GM23338 (cell line): ENCODE results near the gene RCAN1. TPM values are rescaled to one million over a fixed set of nuclear protein-coding genes. Genes with fewer than 3 reads are reported as not detected.

ENCODE experiments used
- ATAC-seq: fragments of 200-7000 bp; cut with Tn5 transposase; 3 replicates; pipeline ENCODE4 v1.9.1; 2020
- DNase-seq: peaks from one replicate; pipeline ENCODE4 v3.0.0-alpha.2; 2015; ENCODE audit warnings: low spot score
- H2AFZ ChIP-seq: fragments of 200-600 bp; sonication (generic); 2 replicates; pipeline ENCODE4 v1.8.0; 2016; ENCODE audit warnings: antibody characterized with exemption, mild to moderate bottlenecking, moderate library complexity
- H3F3A ChIP-seq: fragments of 200-600 bp; sonication (generic); replicated peaks from 2 replicates; pipeline ENCODE4 v1.8.0; 2017; ENCODE audit warnings: antibody characterized with exemption, mixed run types, low read depth
- H3K27ac ChIP-seq: fragments of 200-600 bp; sonication (generic); 2 replicates; pipeline ENCODE4 v1.6.1; 2016; ENCODE audit warnings: low read depth
- H3K27me3 ChIP-seq: fragments of 200-600 bp; sonication (generic); 2 replicates; pipeline ENCODE4 v1.8.0; 2016; ENCODE audit warnings: mild to moderate bottlenecking, mixed run types, moderate library complexity; ENCODE audit not compliant: insufficient read depth
- H3K36me3 ChIP-seq: fragments of 200-600 bp; sonication (generic); 2 replicates; pipeline ENCODE4 v1.8.0; 2016; ENCODE audit warnings: mild to moderate bottlenecking; ENCODE audit not compliant: insufficient read depth
- H3K4me1 ChIP-seq: fragments of 200-600 bp; sonication (generic); 2 replicates; pipeline ENCODE4 v1.8.0; 2016; ENCODE audit warnings: mild to moderate bottlenecking, moderate library complexity; ENCODE audit not compliant: insufficient read depth
- H3K4me2 ChIP-seq: fragments of 200-600 bp; sonication (generic); 2 replicates; pipeline ENCODE4 v1.7.1; 2017; ENCODE audit warnings: mixed run types
- H3K4me3 ChIP-seq: fragments of 200-600 bp; sonication (generic); 2 replicates; pipeline ENCODE4 v1.6.1; 2016; ENCODE audit warnings: mixed run types
- H3K79me2 ChIP-seq: fragments of 200-600 bp; sonication (generic); replicated peaks from 2 replicates; pipeline ENCODE4 v1.8.0; 2017; ENCODE audit warnings: mild to moderate bottlenecking; ENCODE audit not compliant: insufficient read depth
- H3K9me2 ChIP-seq: fragments of 200-600 bp; sonication (generic); 2 replicates; pipeline ENCODE4 v1.8.0; 2017; ENCODE audit not compliant: insufficient read depth
- H4K20me1 ChIP-seq: fragments of 200-600 bp; sonication (generic); replicated peaks from 2 replicates; pipeline ENCODE4 v1.8.0; 2017; ENCODE audit warnings: mild to moderate bottlenecking; ENCODE audit not compliant: insufficient read depth
- H3K27ac Mint-ChIP-seq: 2 replicates; pipeline ENCODE4 v1.8.0; 2020; ENCODE audit warnings: inconsistent platforms, mild to moderate bottlenecking, moderate library complexity, mixed read lengths
- H3K27me3 Mint-ChIP-seq: 3 replicates; pipeline ENCODE4 v1.8.0; 2022; ENCODE audit warnings: low read depth, mild to moderate bottlenecking, moderate library complexity, mixed read lengths, inconsistent platforms; ENCODE audit not compliant: insufficient read depth, poor library complexity
- H3K36me3 Mint-ChIP-seq: 3 replicates; pipeline ENCODE4 v1.8.0; 2021; ENCODE audit warnings: low read depth, mild to moderate bottlenecking, inconsistent platforms, moderate library complexity, mixed read lengths
- H3K4me1 Mint-ChIP-seq: 3 replicates; pipeline ENCODE4 v1.8.0; 2020; ENCODE audit warnings: mild to moderate bottlenecking, inconsistent platforms, mixed read lengths
- H3K4me3 Mint-ChIP-seq: 3 replicates; pipeline ENCODE4 v1.8.0; 2021; ENCODE audit warnings: moderate library complexity, mild to moderate bottlenecking, inconsistent platforms, mixed read lengths
- H3K9me3 Mint-ChIP-seq: 3 replicates; pipeline ENCODE4 v1.8.0; 2020; ENCODE audit warnings: moderate library complexity, mild to moderate bottlenecking, inconsistent platforms, mixed read lengths
- CREB1 ChIP-seq: fragments of 250-450 bp; sonication (Bioruptor Pico); IDR thresholded peaks from 2 replicates; pipeline ENCODE4 v1.5.0; 2020; ENCODE audit warnings: low read depth, mild to moderate bottlenecking, moderate library complexity
- EZH2 ChIP-seq: fragments of 200-600 bp; sonication (generic); IDR thresholded peaks from one replicate; pipeline ENCODE4 v1.8.0; 2017; ENCODE audit warnings: antibody characterized with exemption, mild to moderate bottlenecking, low read depth; ENCODE audit not compliant: unreplicated experiment
- EZH2phosphoT487 ChIP-seq: fragments of 200-600 bp; sonication (generic); IDR thresholded peaks from one replicate; pipeline ENCODE4 v1.8.1; 2018; ENCODE audit warnings: antibody characterized with exemption; ENCODE audit not compliant: unreplicated experiment
- JUNB ChIP-seq: IDR thresholded peaks from one replicate; pipeline ENCODE4 v1.6.1; 2016; ENCODE audit warnings: antibody characterized with exemption; ENCODE audit not compliant: unreplicated experiment
- NANOG ChIP-seq: IDR thresholded peaks from 2 replicates; pipeline ENCODE4 v1.6.1; 2016; ENCODE audit warnings: antibody characterized with exemption, borderline replicate concordance
- POLR2AphosphoS5 ChIP-seq: IDR thresholded peaks from 2 replicates; pipeline ENCODE4 v1.6.1; 2016; ENCODE audit warnings: antibody characterized with exemption, low read depth
- STAT1 ChIP-seq: IDR thresholded peaks from one replicate; pipeline ENCODE4 v1.6.1; 2016; ENCODE audit warnings: antibody characterized with exemption; ENCODE audit not compliant: unreplicated experiment
- ZNF114 ChIP-seq: fragments of 250-450 bp; sonication (Bioruptor Pico); IDR thresholded peaks from 2 replicates; pipeline ENCODE4 v1.5.0; 2020; ENCODE audit warnings: mild to moderate bottlenecking, moderate library complexity
- ZNF331 ChIP-seq: fragments of 250-450 bp; sonication (Bioruptor Pico); IDR thresholded peaks from 2 replicates; pipeline ENCODE4 v1.5.0; 2020; ENCODE audit warnings: low read depth, mild to moderate bottlenecking, moderate library complexity
- polyA plus RNA-seq: library from polyadenylated mRNA; unstranded; fragments of >200 nt; fragmentation: Nextera tagmentation; extraction: Ambion mirVana; gene quantifications from 2 replicates; pipeline ENCODE4 v1.2.1, GENCODE V29; 2016
- total RNA-seq: library from RNA; depleted of rRNA; stranded (reverse); fragments of >200 nt; shearing (Covaris generic); gene quantifications from 2 replicates; pipeline ENCODE4 v1.2.3, GENCODE V29; 2014
- TF ChIP-seq, protein P1 (sequence below), 2 experiments: fragments of 200-600 bp in 1 of 2; sonication (generic) in 1 of 2; conservative IDR thresholded peaks; 2 replicates each; pipeline versions ENCODE4 v1.5.1 to v1.6.1; 2016 to 2017; ENCODE audit warnings: antibody characterized with exemption in 2 of 2, low read depth in 2 of 2, mild to moderate bottlenecking in 2 of 2, moderate library complexity in 1 of 2
- TF ChIP-seq, protein P2 (sequence below): IDR thresholded peaks from 2 replicates; pipeline ENCODE4 v1.6.1; 2016; ENCODE audit warnings: antibody characterized with exemption
- TF ChIP-seq, protein P3 (sequence below): IDR thresholded peaks from one replicate; pipeline ENCODE4 v1.6.1; 2018; ENCODE audit warnings: antibody characterized with exemption; ENCODE audit not compliant: unreplicated experiment
- TF ChIP-seq, protein P4 (sequence below): fragments of 250-450 bp; sonication (Bioruptor Pico); IDR thresholded peaks from 2 replicates; pipeline ENCODE4 v1.5.0; 2020; ENCODE audit warnings: mild to moderate bottlenecking, moderate library complexity

The RCAN1 gene
- total and polyA plus RNA-seq, 2 experiments from 2014 or later: 3.7 to 5.2 TPM

DNA sequence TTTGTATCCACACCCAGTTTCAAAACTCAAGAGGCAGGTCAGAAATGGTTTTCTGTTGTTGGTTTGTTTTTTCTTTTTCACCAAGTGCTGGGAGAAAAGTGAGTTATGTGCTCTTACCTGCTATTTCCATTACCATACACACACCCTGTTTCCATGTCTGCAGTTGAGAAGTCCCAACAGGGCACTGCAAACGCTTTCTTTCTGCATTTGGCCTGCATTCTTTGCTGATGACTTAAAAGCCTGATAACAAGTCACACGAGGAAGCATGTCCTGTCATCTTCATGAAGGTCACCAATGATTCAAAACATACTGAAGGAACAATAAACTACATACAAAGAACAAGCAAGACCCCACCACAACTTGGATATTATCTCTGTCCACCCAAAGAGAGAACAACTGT lies 78.1 kb downstream of the RCAN1 start:
- H3K36me3 ChIP-seq: no peaks in the 10 kb centered on the region
- no peak overlapping the region for H3K4me3 Mint-ChIP-seq
- no peaks in the 10 kb centered on the region for H3K79me2 ChIP-seq
- no peak for DNase-seq
- H2AFZ ChIP-seq: no peak overlapping the region
- peaks cover 2% of the 10 kb centered on the region; the same call in 2 of the 3 replicates for H3K4me1 Mint-ChIP-seq
- no peaks in the 10 kb centered on the region for H3F3A ChIP-seq
- H3K27me3 ChIP-seq: no peaks in the 10 kb centered on the region
- no peak overlapping the region for H3K4me2 ChIP-seq
- H3K4me1 ChIP-seq: no peaks in the 10 kb centered on the region
- no peaks in the 10 kb centered on the region for H3K27me3 Mint-ChIP-seq
- no peak overlapping the region for H3K27ac Mint-ChIP-seq
- H3K36me3 Mint-ChIP-seq: no peaks in the 10 kb centered on the region
- H3K4me3 ChIP-seq: no peak overlapping the region
- TF ChIP-seq STAT1 (no peak), JUNB (no peak), ZNF331 (CRISPR knock-in tag) (no peak), NANOG (no peak), EZH2 (no peak), EZH2phosphoT487 (no peak), CREB1 (CRISPR knock-in tag) (no peak), POLR2AphosphoS5 (no peak), ZNF114 (CRISPR knock-in tag) (no peak)
- TF ChIP-seq, protein P1, sequence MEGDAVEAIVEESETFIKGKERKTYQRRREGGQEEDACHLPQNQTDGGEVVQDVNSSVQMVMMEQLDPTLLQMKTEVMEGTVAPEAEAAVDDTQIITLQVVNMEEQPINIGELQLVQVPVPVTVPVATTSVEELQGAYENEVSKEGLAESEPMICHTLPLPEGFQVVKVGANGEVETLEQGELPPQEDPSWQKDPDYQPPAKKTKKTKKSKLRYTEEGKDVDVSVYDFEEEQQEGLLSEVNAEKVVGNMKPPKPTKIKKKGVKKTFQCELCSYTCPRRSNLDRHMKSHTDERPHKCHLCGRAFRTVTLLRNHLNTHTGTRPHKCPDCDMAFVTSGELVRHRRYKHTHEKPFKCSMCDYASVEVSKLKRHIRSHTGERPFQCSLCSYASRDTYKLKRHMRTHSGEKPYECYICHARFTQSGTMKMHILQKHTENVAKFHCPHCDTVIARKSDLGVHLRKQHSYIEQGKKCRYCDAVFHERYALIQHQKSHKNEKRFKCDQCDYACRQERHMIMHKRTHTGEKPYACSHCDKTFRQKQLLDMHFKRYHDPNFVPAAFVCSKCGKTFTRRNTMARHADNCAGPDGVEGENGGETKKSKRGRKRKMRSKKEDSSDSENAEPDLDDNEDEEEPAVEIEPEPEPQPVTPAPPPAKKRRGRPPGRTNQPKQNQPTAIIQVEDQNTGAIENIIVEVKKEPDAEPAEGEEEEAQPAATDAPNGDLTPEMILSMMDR (conservative IDR thresholded peaks at IDR 0.05; ENCODE audit: low read depth in 2 of 2): no peak
- TF ChIP-seq, protein P2, sequence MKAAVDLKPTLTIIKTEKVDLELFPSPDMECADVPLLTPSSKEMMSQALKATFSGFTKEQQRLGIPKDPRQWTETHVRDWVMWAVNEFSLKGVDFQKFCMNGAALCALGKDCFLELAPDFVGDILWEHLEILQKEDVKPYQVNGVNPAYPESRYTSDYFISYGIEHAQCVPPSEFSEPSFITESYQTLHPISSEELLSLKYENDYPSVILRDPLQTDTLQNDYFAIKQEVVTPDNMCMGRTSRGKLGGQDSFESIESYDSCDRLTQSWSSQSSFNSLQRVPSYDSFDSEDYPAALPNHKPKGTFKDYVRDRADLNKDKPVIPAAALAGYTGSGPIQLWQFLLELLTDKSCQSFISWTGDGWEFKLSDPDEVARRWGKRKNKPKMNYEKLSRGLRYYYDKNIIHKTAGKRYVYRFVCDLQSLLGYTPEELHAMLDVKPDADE: no peak
- TF ChIP-seq, protein P3, sequence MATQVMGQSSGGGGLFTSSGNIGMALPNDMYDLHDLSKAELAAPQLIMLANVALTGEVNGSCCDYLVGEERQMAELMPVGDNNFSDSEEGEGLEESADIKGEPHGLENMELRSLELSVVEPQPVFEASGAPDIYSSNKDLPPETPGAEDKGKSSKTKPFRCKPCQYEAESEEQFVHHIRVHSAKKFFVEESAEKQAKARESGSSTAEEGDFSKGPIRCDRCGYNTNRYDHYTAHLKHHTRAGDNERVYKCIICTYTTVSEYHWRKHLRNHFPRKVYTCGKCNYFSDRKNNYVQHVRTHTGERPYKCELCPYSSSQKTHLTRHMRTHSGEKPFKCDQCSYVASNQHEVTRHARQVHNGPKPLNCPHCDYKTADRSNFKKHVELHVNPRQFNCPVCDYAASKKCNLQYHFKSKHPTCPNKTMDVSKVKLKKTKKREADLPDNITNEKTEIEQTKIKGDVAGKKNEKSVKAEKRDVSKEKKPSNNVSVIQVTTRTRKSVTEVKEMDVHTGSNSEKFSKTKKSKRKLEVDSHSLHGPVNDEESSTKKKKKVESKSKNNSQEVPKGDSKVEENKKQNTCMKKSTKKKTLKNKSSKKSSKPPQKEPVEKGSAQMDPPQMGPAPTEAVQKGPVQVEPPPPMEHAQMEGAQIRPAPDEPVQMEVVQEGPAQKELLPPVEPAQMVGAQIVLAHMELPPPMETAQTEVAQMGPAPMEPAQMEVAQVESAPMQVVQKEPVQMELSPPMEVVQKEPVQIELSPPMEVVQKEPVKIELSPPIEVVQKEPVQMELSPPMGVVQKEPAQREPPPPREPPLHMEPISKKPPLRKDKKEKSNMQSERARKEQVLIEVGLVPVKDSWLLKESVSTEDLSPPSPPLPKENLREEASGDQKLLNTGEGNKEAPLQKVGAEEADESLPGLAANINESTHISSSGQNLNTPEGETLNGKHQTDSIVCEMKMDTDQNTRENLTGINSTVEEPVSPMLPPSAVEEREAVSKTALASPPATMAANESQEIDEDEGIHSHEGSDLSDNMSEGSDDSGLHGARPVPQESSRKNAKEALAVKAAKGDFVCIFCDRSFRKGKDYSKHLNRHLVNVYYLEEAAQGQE: no peak
- TF ChIP-seq, protein P4, sequence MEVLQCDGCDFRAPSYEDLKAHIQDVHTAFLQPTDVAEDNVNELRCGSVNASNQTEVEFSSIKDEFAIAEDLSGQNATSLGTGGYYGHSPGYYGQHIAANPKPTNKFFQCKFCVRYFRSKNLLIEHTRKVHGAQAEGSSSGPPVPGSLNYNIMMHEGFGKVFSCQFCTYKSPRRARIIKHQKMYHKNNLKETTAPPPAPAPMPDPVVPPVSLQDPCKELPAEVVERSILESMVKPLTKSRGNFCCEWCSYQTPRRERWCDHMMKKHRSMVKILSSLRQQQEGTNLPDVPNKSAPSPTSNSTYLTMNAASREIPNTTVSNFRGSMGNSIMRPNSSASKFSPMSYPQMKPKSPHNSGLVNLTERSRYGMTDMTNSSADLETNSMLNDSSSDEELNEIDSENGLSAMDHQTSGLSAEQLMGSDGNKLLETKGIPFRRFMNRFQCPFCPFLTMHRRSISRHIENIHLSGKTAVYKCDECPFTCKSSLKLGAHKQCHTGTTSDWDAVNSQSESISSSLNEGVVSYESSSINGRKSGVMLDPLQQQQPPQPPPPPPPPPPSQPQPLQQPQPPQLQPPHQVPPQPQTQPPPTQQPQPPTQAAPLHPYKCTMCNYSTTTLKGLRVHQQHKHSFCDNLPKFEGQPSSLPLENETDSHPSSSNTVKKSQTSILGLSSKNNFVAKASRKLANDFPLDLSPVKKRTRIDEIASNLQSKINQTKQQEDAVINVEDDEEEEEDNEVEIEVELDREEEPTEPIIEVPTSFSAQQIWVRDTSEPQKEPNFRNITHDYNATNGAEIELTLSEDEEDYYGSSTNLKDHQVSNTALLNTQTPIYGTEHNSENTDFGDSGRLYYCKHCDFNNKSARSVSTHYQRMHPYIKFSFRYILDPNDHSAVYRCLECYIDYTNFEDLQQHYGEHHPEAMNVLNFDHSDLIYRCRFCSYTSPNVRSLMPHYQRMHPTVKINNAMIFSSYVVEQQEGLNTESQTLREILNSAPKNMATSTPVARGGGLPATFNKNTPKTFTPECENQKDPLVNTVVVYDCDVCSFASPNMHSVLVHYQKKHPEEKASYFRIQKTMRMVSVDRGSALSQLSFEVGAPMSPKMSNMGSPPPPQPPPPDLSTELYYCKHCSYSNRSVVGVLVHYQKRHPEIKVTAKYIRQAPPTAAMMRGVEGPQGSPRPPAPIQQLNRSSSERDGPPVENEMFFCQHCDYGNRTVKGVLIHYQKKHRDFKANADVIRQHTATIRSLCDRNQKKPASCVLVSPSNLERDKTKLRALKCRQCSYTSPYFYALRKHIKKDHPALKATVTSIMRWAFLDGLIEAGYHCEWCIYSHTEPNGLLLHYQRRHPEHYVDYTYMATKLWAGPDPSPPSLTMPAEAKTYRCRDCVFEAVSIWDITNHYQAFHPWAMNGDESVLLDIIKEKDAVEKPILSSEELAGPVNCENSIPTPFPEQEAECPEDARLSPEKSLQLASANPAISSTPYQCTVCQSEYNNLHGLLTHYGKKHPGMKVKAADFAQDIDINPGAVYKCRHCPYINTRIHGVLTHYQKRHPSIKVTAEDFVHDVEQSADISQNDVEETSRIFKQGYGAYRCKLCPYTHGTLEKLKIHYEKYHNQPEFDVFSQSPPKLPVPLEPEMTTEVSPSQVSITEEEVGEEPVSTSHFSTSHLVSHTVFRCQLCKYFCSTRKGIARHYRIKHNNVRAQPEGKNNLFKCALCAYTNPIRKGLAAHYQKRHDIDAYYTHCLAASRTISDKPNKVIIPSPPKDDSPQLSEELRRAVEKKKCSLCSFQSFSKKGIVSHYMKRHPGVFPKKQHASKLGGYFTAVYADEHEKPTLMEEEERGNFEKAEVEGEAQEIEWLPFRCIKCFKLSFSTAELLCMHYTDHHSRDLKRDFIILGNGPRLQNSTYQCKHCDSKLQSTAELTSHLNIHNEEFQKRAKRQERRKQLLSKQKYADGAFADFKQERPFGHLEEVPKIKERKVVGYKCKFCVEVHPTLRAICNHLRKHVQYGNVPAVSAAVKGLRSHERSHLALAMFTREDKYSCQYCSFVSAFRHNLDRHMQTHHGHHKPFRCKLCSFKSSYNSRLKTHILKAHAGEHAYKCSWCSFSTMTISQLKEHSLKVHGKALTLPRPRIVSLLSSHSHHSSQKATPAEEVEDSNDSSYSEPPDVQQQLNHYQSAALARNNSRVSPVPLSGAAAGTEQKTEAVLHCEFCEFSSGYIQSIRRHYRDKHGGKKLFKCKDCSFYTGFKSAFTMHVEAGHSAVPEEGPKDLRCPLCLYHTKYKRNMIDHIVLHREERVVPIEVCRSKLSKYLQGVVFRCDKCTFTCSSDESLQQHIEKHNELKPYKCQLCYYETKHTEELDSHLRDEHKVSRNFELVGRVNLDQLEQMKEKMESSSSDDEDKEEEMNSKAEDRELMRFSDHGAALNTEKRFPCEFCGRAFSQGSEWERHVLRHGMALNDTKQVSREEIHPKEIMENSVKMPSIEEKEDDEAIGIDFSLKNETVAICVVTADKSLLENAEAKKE (CRISPR knock-in tag): no peak
- no peaks in the 10 kb centered on the region for H4K20me1 ChIP-seq
- H3K27ac ChIP-seq: no peak overlapping the region
- ATAC-seq: no peak
- no peaks in the 10 kb centered on the region for H3K9me3 Mint-ChIP-seq
- H3K9me2 ChIP-seq: no peaks in the 10 kb centered on the region
